NK-92 treated with Interleukin-12 subunit alpha and Interleukin-12 subunit beta, amount 100 ng/mL, for 24 hours (cell line): ENCODE results near the gene SOX6.
"Not testable (repeated sequence)": the region's sequence is repeated elsewhere in the genome, so short reads cannot be mapped to it uniquely, and the experiment has no call there.

ENCODE experiments used
- DNase-seq: peaks from one replicate; lab custom pipeline; 2025; lab: John Stamatoyannopoulos, UW

The SOX6 gene

DNA sequence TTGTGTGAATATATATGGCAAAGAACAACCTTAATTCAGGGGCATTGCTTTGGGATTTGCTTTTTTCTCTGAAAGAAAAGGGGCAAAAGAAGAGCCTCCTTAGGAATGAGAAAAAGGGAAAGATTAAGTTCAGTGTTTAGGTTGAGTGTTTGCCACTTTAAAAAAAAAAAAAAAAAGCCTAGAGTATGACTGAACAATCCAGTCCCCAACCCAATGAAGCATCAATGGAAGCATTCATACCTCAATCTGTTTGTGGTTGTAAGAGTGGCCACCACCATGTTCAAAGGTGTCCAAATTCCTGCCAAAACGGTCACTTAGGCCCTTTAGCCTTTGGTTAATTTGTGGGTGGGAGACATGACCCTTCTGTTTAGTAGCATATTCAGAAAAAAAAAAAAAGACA is 260.6 kb downstream of the SOX6 start:
- no peak for DNase-seq

GRCh38 chr11:16093889-16094653 is 262.3 kb downstream of the SOX6 start:
- no peak for DNase-seq

- no peak for DNase-seq
Observed at GRCh38 chr11:16091862-16092261, 264.5 kb downstream of the SOX6 start.

GRCh38 chr11:16089481-16089880 is 266.9 kb downstream of the SOX6 start:
- DNase-seq = no peak

- no peak for DNase-seq
Observed at GRCh38 chr11:16088774-16089173, 267.6 kb downstream of the SOX6 start.

GRCh38 chr11:16087886-16088285 is 268.5 kb downstream of the SOX6 start:
- DNase-seq = no peak

- no peak for DNase-seq
Observed at GRCh38 chr11:16086229-16086819, 270.0 kb downstream of the SOX6 start.

GRCh38 chr11:16082095-16083055 is 274.0 kb downstream of the SOX6 start:
- no peak for DNase-seq

DNA sequence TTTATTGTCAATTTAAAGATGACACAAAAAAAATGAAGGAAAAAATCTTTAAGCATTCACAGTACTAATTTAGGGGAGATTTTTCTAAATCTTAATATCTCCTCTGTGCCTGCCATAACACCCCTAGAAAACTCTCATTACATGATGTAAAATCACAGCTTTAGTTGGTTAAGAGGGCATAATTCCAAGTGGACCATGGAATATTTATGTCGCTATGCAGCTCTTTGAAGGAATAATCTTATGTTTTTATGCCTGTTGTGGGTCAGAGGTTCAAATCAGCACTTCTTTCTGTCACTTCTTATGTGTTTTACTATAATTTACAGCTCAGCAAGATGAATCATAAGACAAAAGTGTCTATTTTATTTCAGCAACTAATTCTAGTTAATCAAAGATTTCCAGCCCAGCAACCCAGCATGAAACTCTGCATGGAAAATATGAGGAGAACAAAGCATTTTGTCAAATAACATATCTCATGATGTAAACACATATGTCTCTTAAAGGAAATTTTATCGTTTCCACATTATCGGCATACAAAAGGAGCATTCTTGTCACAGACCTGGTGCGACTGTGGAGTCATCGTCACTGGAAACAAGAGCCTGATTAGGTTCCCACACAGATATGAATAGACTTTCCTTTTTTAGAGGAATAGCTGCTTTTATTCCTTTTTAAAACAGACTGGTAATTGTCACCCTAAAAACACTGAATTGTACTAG is 274.8 kb downstream of the SOX6 start:
- DNase-seq = no peak

GRCh38 chr11:16080688-16081381 is 275.5 kb downstream of the SOX6 start:
- DNase-seq = no peak

- DNase-seq = no peak
Observed at GRCh38 chr11:16078936-16079335, 277.4 kb downstream of the SOX6 start.

- no peak for DNase-seq
Observed at GRCh38 chr11:16070573-16070972, 285.8 kb downstream of the SOX6 start.

GRCh38 chr11:16067268-16067667 is 289.1 kb downstream of the SOX6 start:
- not testable (repeated sequence) for DNase-seq

- no peak for DNase-seq
Observed at GRCh38 chr11:16059332-16059731, 297.0 kb downstream of the SOX6 start.

- no peak for DNase-seq
Observed at GRCh38 chr11:16058671-16059070, 297.7 kb downstream of the SOX6 start.

- no peak for DNase-seq
Observed at GRCh38 chr11:16052750-16053149, 303.6 kb downstream of the SOX6 start.

DNA sequence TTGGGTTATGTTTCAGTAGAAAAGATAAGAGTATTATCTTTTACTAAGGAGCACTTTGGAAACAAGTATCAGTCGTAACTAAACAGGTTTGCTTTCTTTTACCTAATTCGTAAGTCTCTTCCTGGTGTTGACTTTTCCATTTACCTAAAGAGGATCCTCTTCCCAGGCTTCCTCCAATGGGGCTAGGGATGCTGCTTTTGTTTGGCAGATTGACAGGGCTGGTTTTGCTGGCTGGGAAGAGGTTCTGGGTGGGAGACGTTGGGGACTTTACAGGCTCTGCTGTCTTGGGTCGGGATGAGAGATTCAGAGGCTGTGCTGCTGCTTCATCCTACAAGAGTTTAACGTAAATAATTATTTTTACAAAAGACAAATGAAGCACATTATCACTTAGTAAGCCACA is 306.7 kb downstream of the SOX6 start:
- DNase-seq = no peak

- no peak for DNase-seq
Observed at GRCh38 chr11:16047073-16047472, 309.3 kb downstream of the SOX6 start.

DNA sequence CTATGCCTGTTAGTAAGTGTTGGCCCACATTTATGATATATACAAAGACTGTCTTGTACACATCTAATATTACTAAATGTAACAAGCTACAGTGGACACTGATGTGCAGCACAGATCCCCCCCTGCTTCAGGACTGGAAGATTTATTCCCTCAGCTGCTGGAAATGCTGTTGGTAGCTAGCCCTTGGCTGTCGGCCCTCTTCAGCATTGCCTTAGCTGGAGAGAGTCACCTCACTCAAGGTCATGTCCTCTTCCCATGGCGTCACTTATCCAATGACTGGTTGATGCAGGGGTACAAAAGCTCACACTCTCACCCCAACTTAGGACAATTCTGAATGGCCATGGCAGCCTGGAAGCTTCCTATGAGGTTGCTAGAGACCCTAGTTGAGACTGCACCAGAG is 312.7 kb downstream of the SOX6 start:
- no peak for DNase-seq

DNA sequence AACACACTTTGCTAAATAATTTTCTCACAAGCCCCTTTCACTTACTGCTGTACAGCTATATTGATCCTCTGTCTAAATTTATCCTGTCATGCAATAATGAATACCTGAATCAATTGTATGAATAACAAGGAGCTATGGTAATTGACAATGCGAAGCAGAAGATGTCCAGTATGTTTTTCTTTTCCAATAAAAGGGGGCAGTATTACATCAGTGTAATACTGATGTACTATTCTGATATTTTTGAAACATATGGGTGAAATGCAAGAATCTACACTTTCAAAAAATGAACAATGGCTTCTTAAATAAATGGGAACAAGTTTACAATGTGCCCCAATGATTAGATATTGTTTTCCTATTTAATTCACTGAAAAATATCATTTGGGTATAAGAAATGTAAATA is 315.1 kb downstream of the SOX6 start:
- no peak for DNase-seq

DNA sequence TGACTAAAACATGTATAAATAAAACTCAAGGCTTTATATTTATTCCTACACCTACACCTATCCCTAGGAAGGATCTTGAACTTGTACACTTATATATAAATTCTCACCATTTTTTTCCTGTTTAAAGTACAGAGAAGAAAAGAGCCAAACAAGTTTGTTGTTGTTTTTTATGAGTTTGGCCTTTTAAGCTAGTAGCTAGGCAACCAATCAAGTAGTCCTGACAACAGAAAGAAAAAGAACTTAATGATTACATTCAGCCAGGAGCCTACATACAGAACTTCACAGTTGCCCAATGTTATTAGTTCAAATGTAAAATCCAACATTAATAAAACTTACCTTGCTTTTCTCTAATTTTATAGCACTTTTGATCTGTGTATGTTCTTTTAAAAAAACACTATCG is 316.2 kb downstream of the SOX6 start:
- no peak for DNase-seq
